H9 (cell line): ENCODE results near the gene ARFIP1. TPM values are rescaled to one million over a fixed set of nuclear protein-coding genes. Genes with fewer than 3 reads are reported as not detected.

Experiments
- DNase-seq: peaks from one replicate; pipeline ENCODE4 v3.0.0-alpha.2; 2017
- H2AFZ ChIP-seq: one replicate; pipeline ENCODE4 v1.6.1; 2013; ENCODE audit warnings: mild to moderate bottlenecking, low read length, control low read depth, moderate library complexity
- H2AK5ac ChIP-seq: 2 replicates; pipeline ENCODE4 v1.6.1; 2013; ENCODE audit warnings: low read length, control low read depth, mixed read lengths; ENCODE audit not compliant: insufficient read length
- H2BK120ac ChIP-seq: one replicate; pipeline ENCODE4 v1.6.1; 2013; ENCODE audit warnings: low read depth, mild to moderate bottlenecking, low read length, control low read depth, inconsistent platforms; ENCODE audit not compliant: poor library complexity, severe bottlenecking
- H2BK12ac ChIP-seq: 2 replicates; pipeline ENCODE4 v1.6.1; 2013; ENCODE audit warnings: low read length, control low read depth, mixed read lengths, low read depth; ENCODE audit not compliant: insufficient read length
- H2BK15ac ChIP-seq: 2 replicates; pipeline ENCODE4 v1.6.1; 2013; ENCODE audit warnings: low read depth, low read length, control low read depth
- H2BK20ac ChIP-seq: one replicate; pipeline ENCODE4 v1.6.1; 2013; ENCODE audit warnings: low read depth, mild to moderate bottlenecking, low read length, control low read depth, inconsistent platforms; ENCODE audit not compliant: poor library complexity, severe bottlenecking
- H2BK5ac ChIP-seq: 2 replicates; pipeline ENCODE4 v1.6.1; 2013; ENCODE audit warnings: low read length, control low read depth, mixed read lengths; ENCODE audit not compliant: insufficient read length
- H3K14ac ChIP-seq: 2 replicates; pipeline ENCODE4 v1.6.1; 2013; ENCODE audit warnings: low read length, control low read depth; ENCODE audit not compliant: insufficient read depth
- H3K18ac ChIP-seq: 2 replicates; pipeline ENCODE4 v1.6.1; 2013; ENCODE audit warnings: low read depth, mild to moderate bottlenecking, mixed read lengths, low read length, control low read depth; ENCODE audit not compliant: insufficient read length
- H3K23ac ChIP-seq: 2 replicates; pipeline ENCODE4 v1.6.1; 2013; ENCODE audit warnings: low read length, control low read depth, mixed read lengths, low read depth; ENCODE audit not compliant: insufficient read length
- H3K23me2 ChIP-seq: 2 replicates; pipeline ENCODE4 v1.6.1; 2013; ENCODE audit warnings: low read depth, mild to moderate bottlenecking, mixed read lengths, low read length, control low read depth; ENCODE audit not compliant: insufficient read length, poor library complexity, severe bottlenecking
- H3K27ac ChIP-seq: 2 replicates; pipeline ENCODE4 v1.5.1; 2013; ENCODE audit warnings: low read length, control low read depth, mixed read lengths, low read depth; ENCODE audit not compliant: insufficient read length
- H3K27me3 ChIP-seq: 2 replicates; pipeline ENCODE4 v1.6.1; 2013; ENCODE audit warnings: low read length, control low read depth, inconsistent platforms; ENCODE audit not compliant: insufficient read depth
- H3K4ac ChIP-seq: 2 replicates; pipeline ENCODE4 v1.6.1; 2013; ENCODE audit warnings: low read depth, mild to moderate bottlenecking, control low read depth, inconsistent platforms, low read length, moderate library complexity
- H3K4me1 ChIP-seq: 2 replicates; pipeline ENCODE4 v1.6.1; 2013; ENCODE audit warnings: low read length, control low read depth, inconsistent platforms; ENCODE audit not compliant: insufficient read depth
- H3K4me2 ChIP-seq: 2 replicates; pipeline ENCODE4 v1.6.1; 2013; ENCODE audit warnings: low read length, control low read depth, mixed read lengths; ENCODE audit not compliant: insufficient read length, insufficient read depth
- H3K56ac ChIP-seq: 2 replicates; pipeline ENCODE4 v1.6.1; 2013; ENCODE audit warnings: low read depth, mild to moderate bottlenecking, mixed read lengths, low read length, control low read depth; ENCODE audit not compliant: insufficient read length
- H3K79me1 ChIP-seq: 2 replicates; pipeline ENCODE4 v1.6.1; 2013; ENCODE audit warnings: low read depth, mild to moderate bottlenecking, moderate library complexity, low read length, control low read depth, inconsistent platforms; ENCODE audit not compliant: insufficient read depth, poor library complexity, severe bottlenecking
- H3K79me2 ChIP-seq: 2 replicates; pipeline ENCODE4 v1.6.1; 2013; ENCODE audit warnings: low read length, control low read depth, inconsistent platforms; ENCODE audit not compliant: insufficient read depth
- H3K9ac ChIP-seq: 2 replicates; pipeline ENCODE4 v1.6.1; 2013; ENCODE audit warnings: low read length, control low read depth, mixed read lengths; ENCODE audit not compliant: insufficient read length; ENCODE audit errors: extremely low read depth
- H3K9me3 ChIP-seq: one replicate; pipeline ENCODE4 v1.6.1; 2013; ENCODE audit warnings: low read depth, low read length, inconsistent platforms; ENCODE audit not compliant: control insufficient read depth
- H3T11ph ChIP-seq: one replicate; pipeline ENCODE4 v1.6.1; 2013; ENCODE audit warnings: mild to moderate bottlenecking, low read length, control low read depth, inconsistent platforms
- H4K20me1 ChIP-seq: one replicate; pipeline ENCODE4 v1.6.1; 2013; ENCODE audit not compliant: control insufficient read depth, insufficient read length, insufficient read depth
- H4K5ac ChIP-seq: 2 replicates; pipeline ENCODE4 v1.6.1; 2013; ENCODE audit warnings: low read depth, mild to moderate bottlenecking, mixed read lengths, low read length, control low read depth; ENCODE audit not compliant: insufficient read length
- H4K8ac ChIP-seq: replicated peaks from 2 replicates; pipeline ENCODE4 v1.6.1; 2013; ENCODE audit warnings: low read length, control low read depth, mixed read lengths, low read depth; ENCODE audit not compliant: insufficient read length
- H4K91ac ChIP-seq: 2 replicates; pipeline ENCODE4 v1.6.1; 2013; ENCODE audit warnings: low read depth, mild to moderate bottlenecking, moderate library complexity, mixed read lengths, low read length, control low read depth; ENCODE audit not compliant: insufficient read length
- H3K27ac Mint-ChIP-seq, 3 experiments: 2 replicates in 2 of 3; 3 replicates in 1 of 3; pipeline ENCODE4 v1.8.0; 2020 to 2021; ENCODE audit warnings: mixed read lengths in 3 of 3, mild to moderate bottlenecking in 1 of 3, moderate library complexity in 1 of 3
- H3K27me3 Mint-ChIP-seq: 2 replicates; pipeline ENCODE4 v1.8.0; 2021; ENCODE audit warnings: low read depth, mild to moderate bottlenecking, moderate library complexity, mixed read lengths
- H3K36me3 Mint-ChIP-seq, 3 experiments: 2 replicates in 2 of 3; 3 replicates in 1 of 3; pipeline ENCODE4 v1.8.0; 2020 to 2021; ENCODE audit warnings: low read depth in 3 of 3, mixed read lengths in 3 of 3; ENCODE audit not compliant: insufficient read depth in 1 of 3
- H3K4me1 Mint-ChIP-seq, 2 experiments: 2 replicates each; pipeline ENCODE4 v1.8.0; 2020; ENCODE audit warnings: mixed read lengths in 2 of 2
- H3K4me3 Mint-ChIP-seq, 2 experiments: 2 replicates in 1 of 2; 3 replicates in 1 of 2; pipeline ENCODE4 v1.8.0; 2020 to 2021; ENCODE audit warnings: mild to moderate bottlenecking in 2 of 2, mixed read lengths in 2 of 2, moderate library complexity in 1 of 2
- H3K9me3 Mint-ChIP-seq, 2 experiments: 2 replicates in 1 of 2; 3 replicates in 1 of 2; pipeline ENCODE4 v1.8.0; 2020; ENCODE audit warnings: mild to moderate bottlenecking in 2 of 2, mixed read lengths in 2 of 2, moderate library complexity in 1 of 2
- WGBS: extraction: QIAGEN DNeasy Blood & Tissue Kit; methylation state at CpG from one replicate; pipeline ENCODE4 v1.1.7; 2013; ENCODE audit warnings: missing lambda C conversion rate, low lambda C conversion rate, mixed read lengths; ENCODE audit not compliant: insufficient read length; ENCODE audit errors: extremely low coverage; 5-methylcytosine and 5-hydroxymethylcytosine counted together
- total RNA-seq: library from RNA; stranded (reverse); gene quantifications from 2 replicates; pipeline ENCODE4 v1.2.1, GENCODE V29; 2021
- TF ChIP-seq, protein P1 (sequence below): fragments of 200-600 bp; sonication (generic); conservative IDR thresholded peaks from 3 replicates; pipeline ENCODE4 v1.8.0; 2021; ENCODE audit warnings: antibody characterized with exemption, mild to moderate bottlenecking

ARFIP1 gene
- total RNA-seq, 1 experiment from 2014 or later: 30.8 TPM

DNA sequence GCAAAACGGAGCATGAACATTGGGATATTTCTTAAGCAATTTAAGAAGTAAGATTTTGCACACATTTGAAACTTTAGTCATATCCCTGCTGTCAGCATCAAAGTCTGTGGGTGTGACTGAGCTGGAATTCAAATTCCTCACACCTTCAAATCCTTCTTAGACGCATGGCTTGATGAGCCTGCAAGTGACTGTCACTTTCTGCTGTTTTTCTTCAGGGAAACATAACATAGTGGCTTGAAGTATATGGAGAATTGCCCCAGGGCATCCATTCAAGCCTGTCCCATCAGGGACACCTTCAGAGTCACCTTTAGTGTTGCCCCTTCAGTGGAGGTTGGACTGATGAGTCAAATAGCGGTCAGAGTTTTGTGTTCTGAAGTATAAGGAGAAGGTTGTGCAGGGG, 173.8 kb downstream of the ARFIP1 start:
- H3K36me3 Mint-ChIP-seq: peaks cover 14 to 54% (median 26%) of the 10 kb centered on the region in 3 experiments

More for the DNA sequence above, 173.8 kb downstream of the ARFIP1 start:
- no peak overlapping the region for H3K18ac ChIP-seq
- H2BK12ac ChIP-seq: no peak overlapping the region
- no peak overlapping the region for H3K4ac ChIP-seq
- TF ChIP-seq, protein P1, sequence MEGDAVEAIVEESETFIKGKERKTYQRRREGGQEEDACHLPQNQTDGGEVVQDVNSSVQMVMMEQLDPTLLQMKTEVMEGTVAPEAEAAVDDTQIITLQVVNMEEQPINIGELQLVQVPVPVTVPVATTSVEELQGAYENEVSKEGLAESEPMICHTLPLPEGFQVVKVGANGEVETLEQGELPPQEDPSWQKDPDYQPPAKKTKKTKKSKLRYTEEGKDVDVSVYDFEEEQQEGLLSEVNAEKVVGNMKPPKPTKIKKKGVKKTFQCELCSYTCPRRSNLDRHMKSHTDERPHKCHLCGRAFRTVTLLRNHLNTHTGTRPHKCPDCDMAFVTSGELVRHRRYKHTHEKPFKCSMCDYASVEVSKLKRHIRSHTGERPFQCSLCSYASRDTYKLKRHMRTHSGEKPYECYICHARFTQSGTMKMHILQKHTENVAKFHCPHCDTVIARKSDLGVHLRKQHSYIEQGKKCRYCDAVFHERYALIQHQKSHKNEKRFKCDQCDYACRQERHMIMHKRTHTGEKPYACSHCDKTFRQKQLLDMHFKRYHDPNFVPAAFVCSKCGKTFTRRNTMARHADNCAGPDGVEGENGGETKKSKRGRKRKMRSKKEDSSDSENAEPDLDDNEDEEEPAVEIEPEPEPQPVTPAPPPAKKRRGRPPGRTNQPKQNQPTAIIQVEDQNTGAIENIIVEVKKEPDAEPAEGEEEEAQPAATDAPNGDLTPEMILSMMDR: no peak
- H3K14ac ChIP-seq: no peak overlapping the region
- H3K9ac ChIP-seq: no peak overlapping the region
- no peak overlapping the region for H4K5ac ChIP-seq
- H3K79me2 ChIP-seq: peaks cover 3% of the 10 kb centered on the region
- no peak overlapping the region for H3K23ac ChIP-seq
- Mint-ChIP-seq H3K27me3 (no peaks in the 10 kb centered on the region), H3K27ac (peak overlapping the region in 2 of 3 experiments; percentile 38 to 82; a peak in 4 of 7 replicates), H3K9me3 (no peaks in the 10 kb centered on the region), H3K4me3 (no peak overlapping the region), H3K4me1 (peaks cover 37 to 42% of the 10 kb centered on the region in 2 experiments)
- H3K27ac ChIP-seq: no peak overlapping the region
- H3K9me3 ChIP-seq: no peaks in the 10 kb centered on the region
- H3K4me1 ChIP-seq: peaks cover 10% of the 10 kb centered on the region; the same call in 1 of the 2 replicates
- H2AK5ac ChIP-seq: no peak overlapping the region
- H4K8ac ChIP-seq: no peak overlapping the region
- H3K56ac ChIP-seq: no peak overlapping the region
- H2BK15ac ChIP-seq: no peak overlapping the region
- H4K91ac ChIP-seq: no peak overlapping the region
- H3K27me3 ChIP-seq: no peaks in the 10 kb centered on the region
- peaks cover 5% of the 10 kb centered on the region for H3K79me1 ChIP-seq
- H4K20me1 ChIP-seq: no peaks in the 10 kb centered on the region
- no peak overlapping the region for H2BK120ac ChIP-seq
- no CpG with 5 or more reads among the region's 3 CpGs for WGBS
- no peak for DNase-seq
- peaks cover 2% of the 10 kb centered on the region for H3K23me2 ChIP-seq
- no peak overlapping the region for H2BK5ac ChIP-seq
- no peak overlapping the region for H3T11ph ChIP-seq
- H2BK20ac ChIP-seq: no peak overlapping the region
- no peak overlapping the region for H3K4me2 ChIP-seq
- H2AFZ ChIP-seq: no peak overlapping the region
